NCI-H146 treated with DMSO at 0.1 percent for 48 hours (cell line): ENCODE results near the gene KRT7.
"Not testable (repeated sequence)": the region's sequence is repeated elsewhere in the genome, so short reads cannot be mapped to it uniquely, and the experiment has no call there.

Source experiments
- DNase-seq: peaks from one replicate; lab custom pipeline; 2025; ENCODE audit not compliant: unreplicated experiment; lab: John Stamatoyannopoulos, UW

The KRT7 gene

GRCh38 chr12:52277486-52278245 is 44.6 kb downstream of the KRT7 start:
- no peak for DNase-seq

DNA sequence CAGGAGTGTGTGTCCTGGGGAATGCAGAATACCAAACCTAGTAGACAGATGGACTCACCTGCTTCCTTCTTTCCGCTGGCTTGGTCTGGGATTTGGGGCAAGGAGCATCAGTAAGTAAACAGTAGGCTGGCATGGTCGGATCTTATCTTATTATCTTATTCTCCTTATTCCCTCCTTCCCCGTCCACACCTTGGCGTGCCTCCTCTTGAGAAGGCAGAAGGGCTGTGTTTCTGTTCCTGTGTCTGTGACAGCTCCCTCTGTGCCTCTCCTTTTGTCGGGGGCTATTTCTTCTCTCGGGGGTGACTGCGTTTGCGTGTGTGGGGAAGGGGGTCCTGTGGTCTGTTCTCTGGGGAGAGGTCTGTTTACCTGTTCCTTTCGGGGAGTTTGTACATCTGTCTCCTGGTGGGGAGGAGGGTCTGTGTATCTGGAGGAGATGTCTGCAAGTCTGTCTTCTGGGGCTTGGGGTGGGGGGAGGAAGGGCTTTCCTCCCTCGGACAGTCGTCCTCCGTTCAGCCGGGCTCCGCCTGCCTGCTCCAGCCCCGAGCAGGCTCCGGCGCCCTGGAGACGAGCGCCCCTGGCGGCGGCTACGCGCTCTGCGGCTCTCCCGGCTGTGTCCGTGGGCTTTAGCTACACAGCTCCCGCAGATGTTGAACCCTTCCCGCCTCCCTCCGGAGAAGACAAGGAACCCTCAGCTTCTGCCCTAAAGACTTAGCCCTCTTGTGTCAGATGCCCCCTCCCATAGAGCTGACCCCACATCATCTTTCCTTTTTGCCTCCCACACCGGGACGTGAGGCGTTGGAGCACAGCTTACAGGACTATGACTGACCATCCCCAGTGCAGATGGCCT is 45.8 kb downstream of the KRT7 start:
- peak; percentile 59 for DNase-seq

GRCh38 chr12:52279422-52280318 is 46.6 kb downstream of the KRT7 start:
- DNase-seq: peak; percentile 16

- no peak for DNase-seq
These were observed 47.3 kb downstream of the KRT7 start for GRCh38 chr12:52280319-52280795.

DNA sequence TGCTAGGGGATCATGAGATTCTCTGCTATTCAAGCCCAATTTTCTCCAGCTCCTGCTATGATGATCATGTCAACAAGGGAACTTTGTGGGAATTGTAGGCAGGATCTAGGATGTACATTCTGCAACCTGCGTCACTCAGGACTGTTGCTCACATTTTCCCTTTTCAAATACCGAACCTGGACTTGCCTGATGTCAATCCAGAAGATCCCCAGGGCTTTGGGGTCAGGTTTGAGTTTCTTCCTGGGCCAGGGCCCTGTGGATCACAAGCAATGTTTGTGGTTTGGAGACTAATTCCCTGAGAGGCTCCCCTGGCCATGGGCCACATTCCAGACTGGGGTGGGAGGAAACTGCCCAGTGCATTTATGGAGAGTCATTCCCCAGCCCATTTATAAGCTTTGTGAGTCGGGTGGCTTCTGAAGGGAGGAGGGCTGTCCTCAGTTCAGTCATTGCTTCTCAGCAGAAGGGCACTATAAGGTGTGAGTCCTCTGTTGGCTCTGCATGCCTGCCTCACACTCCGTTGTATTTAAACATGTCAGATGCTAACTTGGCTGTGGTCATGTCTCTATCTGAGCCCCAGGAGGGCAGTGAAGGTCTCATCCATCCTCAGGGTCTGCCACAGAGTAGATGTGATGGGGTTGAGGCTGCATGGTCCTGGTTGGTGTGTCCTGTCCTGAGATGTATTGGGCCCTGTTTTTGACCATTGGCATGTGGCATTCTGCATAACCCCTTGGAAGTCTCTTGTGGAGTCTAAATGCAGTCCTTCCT is 47.9 kb downstream of the KRT7 start:
- no peak for DNase-seq

DNA sequence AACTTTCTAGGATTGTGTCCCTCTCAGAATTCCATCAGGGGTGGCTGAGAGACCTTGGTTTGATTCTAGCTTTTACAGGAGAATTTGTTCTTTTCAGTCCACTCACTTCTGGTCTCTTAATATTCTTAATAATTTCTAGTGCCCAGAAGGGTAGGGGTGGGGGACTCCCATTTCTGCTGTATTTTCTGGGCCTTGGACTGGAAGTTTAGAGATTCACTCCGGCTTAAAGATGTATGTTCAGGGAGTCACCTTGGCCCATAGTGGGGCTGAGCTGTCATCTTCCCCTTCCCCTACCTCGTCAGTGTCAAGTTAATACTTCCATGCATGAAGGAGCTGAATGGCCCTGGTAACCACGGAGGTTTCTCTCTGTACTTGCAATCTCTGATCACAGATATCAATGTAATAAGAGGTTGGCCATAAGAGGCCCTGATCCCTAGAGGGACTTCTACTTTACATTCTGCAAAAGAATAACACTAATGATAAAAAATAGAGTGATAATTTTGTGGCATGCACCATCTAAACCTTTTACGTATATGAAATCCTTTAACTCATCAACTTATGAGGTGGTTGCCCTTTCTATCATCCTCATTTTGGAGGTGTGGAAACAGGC is 51.6 kb downstream of the KRT7 start:
- DNase-seq: no peak

- no peak for DNase-seq
These were observed 52.2 kb downstream of the KRT7 start for GRCh38 chr12:52285172-52285745.

GRCh38 chr12:52285851-52286530 is 52.9 kb downstream of the KRT7 start:
- no peak for DNase-seq

GRCh38 chr12:52286857-52287785 is 54.1 kb downstream of the KRT7 start:
- not testable (repeated sequence) for DNase-seq

GRCh38 chr12:52287816-52288805 is 55.1 kb downstream of the KRT7 start:
- DNase-seq: not testable (repeated sequence)

GRCh38 chr12:52290483-52291134 is 57.6 kb downstream of the KRT7 start:
- DNase-seq: not testable (repeated sequence)

DNA sequence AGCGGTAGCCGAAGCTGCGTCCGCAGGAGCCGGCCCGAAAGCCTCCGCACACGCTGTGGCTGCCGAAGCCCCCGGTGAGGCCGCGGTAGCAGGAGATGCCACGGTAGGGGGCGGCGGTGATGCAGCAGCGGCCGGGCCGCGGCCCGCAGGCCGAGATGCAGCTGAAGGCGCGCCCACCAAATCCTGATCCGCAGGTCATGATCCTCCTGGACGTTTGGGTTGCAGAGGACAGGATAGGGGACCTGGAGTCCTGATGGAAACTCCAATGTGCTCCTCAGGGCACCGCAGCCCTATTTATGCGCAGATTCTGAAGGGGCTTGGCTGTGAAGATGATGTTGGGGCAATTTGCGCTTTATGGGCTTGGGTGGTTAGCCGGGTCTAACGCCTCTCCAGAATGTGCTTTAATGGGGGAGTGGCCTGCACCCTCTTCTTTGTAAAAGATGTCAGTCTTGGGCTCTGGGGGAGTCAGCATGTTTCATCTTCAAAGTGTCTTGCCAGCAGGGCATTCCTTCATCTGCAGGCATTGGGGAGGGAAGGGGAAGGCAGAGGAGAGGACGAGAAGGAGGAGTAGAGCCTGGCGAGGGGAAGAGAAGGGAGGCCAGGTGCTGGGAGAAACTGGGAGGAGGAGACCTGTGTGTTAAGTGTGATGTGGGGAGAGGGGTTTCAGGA is 58.4 kb downstream of the KRT7 start, which contains the start of gene KRT81:
Gene KRT81, minus strand, starts transcription at position 268 of the 669 bp plus-strand sequence. Its CDS starts 69 bp downstream, at position 199.
- DNase-seq: no peak

DNA sequence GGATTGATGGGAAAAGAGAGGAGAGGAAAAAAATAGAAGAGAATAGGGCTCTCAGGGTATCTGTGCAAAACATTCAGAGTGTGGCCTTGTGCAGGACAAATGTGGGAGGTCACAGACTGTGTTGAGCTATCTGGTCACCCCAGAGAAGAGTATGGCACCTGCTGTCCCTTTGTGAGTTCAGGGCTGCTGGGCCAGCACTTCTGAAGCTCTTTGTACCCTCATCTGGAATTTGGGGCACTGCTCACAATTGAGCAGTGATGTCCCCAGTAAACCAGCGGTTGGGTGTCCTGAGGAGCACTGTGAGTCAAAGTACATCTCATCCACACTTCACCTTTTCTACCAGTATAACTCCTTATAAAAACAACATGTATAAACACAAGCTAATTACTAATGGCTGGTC is 60.9 kb downstream of the KRT7 start:
- DNase-seq: no peak

DNA sequence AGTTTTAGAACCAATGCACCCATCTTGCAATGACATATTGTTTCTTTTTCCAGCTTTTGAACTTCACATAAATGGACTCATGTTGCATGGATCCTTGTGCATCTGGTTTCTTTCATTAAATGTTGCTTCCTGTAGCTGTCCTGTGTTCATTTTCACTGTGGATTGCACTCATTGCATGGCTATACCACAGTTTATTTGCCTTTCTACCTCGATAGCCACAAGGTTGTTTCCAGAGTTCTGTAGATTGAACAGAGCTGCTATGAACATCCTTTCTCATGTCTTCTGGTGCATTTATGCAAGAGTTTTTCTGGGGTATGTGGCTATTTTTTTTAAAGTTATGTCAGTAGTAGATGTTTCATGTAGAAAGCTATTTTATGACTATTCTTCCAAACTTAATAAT is 61.8 kb downstream of the KRT7 start:
- DNase-seq: no peak

GRCh38 chr12:52295663-52296062 is 62.6 kb downstream of the KRT7 start:
- no peak for DNase-seq
